Dermis blood vessel endothelial cell (primary cell): ENCODE data around the gene CLN3. TPM values are rescaled to one million over a fixed set of nuclear protein-coding genes. Genes with fewer than 3 reads are reported as not detected.
"Not testable (repeated sequence)": the region's sequence is repeated elsewhere in the genome, so short reads cannot be mapped to it uniquely, and the experiment has no call there.

ENCODE experiments used
- DNase-seq: peaks from one replicate; pipeline ENCODE4 v3.0.0; 2010
- total RNA-seq: library from RNA; depleted of rRNA; stranded (reverse); fragments of >200 nt; gene quantifications from 2 replicates; pipeline ENCODE4 v1.2.3, GENCODE V29; 2014

The CLN3 gene
- total RNA-seq, 1 donor from 2014 or later = 20.1 TPM

DNA sequence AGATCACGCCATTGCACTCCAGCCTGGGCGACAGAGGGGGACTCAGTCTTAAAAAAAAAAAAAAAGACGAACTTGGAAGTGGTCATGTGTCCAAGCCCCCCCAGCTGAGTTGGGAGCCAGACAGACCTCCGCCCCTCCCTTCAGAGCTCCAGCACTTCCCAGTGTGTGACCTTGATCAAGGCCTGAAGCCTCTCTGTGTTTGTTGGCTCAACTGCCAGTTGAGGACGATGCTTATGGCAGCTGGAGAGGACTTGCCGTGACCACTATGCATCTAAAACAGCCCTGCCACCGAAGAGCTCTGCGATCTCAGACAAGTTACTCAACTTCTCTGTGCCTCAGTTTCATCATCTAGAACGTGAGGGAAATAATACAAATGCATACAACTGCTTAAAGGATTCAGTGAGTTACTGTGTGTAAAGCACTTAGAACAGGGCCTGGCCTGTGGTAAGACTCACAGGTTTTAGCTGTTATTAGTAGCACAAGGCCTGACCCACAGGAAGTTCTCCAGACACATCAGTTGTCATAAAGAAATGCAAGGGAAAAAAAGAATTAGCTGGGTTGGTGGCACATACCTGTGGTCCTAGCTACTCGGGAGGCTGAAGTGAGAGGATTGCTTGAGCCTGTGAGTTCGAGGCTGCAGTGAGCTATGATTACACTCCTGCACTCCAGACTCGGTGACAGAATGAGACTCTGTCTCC lies 21.8 kb upstream of the CLN3 start:
- no peak for DNase-seq

DNA sequence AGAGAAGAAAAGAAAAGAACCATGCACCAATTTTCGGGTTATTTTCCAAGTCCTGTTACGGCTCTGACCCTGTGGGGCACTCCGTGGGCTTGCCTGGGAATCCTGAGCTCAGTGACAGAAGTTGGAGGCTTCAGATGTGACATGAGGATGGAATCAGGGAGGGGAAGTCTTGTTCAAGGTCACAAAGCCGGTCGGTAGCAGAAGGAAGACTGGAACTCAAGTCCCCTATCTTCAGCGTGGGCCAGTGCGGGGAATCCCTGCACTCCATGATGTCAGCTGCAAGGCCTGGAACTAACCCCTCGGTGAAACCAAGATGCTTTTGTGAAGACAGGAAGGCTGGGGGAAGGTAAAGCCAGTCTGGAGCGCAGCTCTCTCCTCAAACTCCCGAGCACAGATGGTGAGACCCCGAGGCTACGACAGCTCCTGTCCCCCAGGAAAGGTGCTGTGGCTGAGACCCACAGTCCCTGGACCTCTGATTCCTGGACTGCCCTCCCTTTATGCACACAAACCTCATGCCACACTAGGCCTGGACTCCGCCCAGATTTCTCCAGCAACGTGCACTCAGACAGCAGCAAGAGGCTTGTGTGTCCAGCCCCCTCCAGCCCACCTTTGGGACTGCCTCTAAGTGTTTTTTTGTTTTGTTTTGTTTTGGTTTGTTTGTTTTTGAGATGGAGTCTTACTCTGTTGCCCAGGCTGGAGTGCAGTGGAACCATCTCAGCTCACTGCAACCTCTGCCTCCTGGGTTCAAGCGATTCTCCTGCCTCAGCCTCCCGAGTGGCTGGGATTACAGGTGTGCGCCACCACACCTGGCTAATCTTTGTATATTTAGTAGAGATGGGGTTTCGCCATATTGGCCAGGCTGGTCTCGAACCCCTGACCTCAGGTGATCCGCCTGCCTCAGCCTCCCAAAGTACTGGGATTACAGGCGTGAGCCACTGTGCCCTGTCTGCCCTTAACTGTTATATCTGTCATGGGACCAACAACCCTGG lies 20.2 kb upstream of the CLN3 start:
- no peak for DNase-seq

DNA sequence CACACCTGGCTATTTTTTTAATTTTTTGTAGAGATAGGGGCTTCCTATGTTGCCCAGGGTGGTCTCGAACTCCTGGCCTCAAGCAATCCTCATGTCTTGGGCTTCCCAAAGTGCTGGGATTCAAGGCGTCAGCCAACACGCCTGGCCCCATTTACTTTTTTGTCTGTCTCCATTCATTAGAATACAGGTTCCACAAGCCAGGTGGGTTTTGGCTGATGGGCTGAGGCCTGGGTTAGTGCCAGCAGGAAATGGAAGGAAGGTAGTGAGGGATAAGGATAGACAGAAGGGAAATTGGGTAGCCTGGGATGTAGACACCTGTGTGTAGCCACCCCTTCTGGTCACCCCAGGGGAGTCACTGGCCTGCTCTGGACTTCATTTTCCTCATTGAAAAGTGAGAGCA lies 19.2 kb upstream of the CLN3 start:
- DNase-seq = no peak

DNA sequence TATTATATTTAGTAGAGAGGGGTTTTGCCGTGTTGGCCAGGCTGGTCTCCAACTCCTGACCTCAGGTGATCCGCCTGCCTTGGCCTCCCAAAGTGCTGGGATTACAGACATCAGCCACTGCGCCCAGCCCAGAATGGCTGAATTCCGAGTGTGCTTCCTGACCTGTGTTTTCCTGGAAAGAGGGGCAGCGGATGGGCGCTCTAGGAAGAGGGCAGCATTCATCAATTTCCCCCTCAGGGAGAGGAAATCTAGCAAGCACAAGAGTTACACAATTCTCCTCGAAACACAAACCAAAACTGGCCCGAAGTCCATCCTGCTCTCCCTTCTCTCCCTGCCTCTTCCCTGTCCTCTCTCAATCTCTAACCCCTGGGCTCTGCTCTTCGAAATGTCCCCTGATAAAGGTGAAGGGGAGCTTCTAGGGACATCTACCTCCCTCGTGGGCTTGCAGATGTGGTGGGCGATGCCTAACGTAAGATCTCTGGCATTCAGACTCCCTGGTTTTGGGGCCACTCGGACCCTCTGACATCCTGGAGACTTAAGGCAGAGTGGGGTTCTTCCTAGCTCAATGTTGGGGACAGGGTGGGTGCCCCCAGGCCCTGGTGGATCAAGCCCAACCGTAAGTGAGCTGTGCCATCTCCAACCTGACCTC lies 13.7 kb upstream of the CLN3 start:
- no peak for DNase-seq

DNA sequence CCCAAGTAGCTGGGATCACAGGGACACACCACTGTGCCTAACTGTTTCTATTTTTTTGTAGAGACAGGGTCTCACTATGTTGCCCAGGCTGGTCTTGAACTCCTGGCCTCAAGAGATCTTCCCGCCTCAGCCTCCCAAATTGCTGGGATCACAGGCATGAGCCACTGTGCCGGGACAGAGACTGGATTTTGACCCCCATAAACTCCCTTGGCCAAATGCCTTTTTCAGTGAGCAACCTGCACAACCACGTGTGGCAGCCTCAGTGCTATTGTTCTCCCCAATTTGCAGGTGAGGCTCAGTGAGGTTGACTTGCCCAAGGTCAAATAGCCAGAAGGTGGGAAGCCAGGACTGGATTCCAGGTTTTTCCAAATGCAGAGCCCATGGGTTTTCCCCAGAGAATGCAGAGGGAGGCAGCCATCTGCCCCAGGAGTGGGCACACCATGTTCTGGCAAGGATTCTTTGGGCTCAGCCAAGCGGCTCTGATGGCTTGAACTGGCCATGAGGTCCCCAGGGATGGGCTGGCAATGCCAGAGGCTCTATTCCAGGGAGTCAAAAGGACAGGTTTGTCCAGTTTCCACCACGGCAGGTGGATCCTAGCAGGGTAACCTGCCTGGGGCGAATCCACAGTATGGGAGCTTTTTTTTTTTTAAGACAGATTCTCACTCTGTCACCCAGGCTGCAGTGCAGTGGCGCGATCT lies 13.0 kb upstream of the CLN3 start:
- DNase-seq = no peak

DNA sequence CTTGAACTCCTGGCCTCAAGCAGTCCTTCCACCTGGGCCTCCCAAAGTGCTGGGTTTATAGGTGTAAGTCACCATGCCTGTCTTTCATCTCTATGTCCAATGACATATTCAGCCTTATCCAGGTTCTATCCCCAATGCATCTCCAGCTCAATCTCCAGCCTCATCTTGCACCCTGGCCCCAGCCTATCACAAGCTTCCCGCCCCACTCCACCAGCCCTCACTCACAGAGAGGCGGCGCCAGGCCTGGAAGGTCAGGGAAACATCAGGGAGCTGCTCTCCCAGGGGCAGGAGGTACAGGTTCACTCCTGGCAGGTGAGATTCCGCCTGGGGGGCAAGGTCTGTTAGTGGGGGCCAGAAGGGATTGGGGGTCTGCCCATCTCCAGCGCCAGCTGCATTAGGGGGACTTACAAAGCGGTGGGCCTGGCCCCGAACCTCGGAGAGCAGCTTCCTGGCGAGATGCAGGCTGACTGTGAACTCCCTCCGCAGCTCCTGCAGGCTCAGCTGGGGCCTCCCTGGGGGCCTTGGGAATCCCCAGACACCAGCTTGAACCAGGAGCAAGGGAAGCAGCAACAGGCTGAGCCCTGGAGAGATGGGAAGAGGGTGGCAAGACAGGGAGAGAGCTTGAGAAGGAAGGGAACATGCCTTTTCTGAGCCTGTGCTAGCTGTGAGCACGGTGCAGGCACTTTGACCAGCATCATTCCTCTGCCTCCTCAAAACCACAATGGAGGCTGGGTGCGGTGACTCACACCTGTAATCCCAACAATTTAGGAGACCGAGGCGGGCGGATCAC lies 11.8 kb upstream of the CLN3 start:
- DNase-seq = no peak

DNA sequence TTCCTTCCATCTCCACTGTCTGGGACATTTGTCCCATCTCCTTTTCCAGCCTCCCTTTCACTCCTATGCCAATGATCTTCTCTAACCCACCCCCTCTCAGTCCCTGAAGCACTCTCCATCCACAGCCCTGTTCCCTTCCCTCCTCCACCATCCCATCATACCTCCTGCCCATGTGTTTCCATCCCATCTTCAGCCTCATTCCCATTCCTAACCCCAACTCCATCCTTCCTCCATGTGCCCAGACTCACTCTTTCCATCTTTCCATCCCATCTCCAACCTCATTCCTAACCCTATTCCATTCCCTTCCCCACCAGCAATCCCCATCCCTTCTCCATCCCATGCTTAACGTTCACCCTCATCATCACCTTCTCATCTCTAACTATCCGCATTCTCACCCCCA lies 10.4 kb upstream of the CLN3 start:
- DNase-seq = no peak

DNA sequence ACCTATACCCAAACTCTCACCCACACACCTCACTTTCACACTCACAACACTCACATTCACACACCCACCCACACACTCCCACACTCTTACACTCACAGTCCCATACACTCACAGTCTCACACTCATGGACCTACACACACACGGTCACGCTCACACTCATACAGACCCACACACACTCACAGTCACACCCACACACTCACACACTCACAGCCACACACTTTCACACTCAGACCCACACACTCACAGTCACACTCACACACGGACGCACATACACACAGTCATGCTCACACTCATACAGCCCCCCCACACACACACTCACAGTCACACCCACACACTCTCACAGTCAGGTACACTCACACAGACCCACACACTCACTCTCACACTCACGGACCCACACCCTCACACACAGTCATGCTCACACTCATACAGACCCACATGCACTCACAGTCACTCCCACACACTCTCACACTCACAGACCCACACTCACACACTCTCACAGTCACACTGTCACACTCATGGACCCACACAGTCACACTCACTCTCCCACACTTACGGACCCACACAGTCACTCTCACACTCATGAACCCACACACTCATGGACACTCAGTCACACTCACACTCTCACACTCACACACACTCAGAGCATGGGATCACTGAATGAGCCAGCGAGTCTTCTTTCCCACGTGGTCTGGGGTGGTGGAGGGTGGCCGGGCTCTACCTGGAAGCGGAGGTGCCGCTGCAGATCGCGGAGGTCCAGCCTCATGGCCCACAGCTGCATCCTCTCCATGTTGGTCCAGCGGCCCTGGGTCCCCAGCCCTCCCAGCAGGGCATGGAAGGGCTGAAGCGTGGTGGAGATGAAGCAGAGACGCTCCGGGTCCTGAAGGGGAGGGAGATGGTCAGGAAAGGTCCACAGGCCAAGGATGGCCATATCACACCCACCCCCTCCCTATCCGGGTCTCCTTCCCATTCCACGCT lies 9.7 kb upstream of the CLN3 start:
- no peak for DNase-seq

DNA sequence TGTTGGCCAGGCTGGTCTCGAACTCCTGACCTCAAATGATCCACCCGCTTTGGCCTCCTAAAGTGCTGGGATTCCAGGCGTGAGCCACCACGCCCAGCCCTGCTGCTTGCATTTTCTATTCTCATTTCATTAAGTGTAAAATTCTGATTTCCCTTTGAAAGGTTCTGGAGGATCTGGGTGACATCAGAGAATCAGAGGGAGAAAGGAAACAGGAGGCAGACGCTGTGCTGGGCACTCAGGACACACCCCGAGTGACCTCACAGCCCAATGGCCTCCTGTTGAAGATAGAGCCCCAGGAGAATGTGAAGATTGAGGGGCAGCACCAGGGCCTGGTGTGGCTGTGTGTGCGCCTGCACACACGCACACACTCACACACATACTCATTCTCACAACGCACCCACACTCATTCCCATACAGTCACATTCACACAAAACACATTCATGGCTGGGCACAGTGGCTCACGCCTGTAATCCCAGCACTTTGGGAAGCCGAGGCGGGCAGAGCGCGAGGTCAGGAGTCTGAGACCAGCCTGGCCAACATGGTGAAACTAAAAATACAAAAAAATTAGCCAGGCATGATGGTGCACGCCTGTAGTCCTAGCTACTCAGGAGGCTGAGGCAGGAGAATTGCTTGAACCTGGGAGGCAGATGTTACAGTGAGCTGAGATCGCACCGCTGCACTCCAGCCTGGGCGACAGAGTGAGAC lies 8.8 kb upstream of the CLN3 start:
- DNase-seq = not testable (repeated sequence)

DNA sequence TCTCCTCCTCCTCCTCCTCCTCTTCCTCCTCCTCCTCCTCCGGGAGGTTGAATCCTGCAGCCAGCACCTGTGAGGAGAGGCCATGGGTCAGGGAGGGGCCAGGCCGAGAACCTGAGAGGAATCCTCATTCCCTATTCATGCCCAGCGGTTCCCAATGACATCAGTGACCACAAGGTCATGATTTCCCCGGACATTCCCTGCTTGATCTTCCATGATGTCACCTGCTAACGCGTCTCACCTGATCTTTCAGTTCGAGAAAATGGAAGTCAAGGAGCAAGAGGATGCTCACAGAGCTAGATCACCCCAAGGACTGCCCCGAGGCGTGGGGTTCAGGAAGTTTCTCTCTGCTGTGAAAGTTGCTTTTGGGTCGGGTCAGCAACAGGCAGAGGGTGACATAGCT lies 8.0 kb upstream of the CLN3 start:
- no peak for DNase-seq

DNA sequence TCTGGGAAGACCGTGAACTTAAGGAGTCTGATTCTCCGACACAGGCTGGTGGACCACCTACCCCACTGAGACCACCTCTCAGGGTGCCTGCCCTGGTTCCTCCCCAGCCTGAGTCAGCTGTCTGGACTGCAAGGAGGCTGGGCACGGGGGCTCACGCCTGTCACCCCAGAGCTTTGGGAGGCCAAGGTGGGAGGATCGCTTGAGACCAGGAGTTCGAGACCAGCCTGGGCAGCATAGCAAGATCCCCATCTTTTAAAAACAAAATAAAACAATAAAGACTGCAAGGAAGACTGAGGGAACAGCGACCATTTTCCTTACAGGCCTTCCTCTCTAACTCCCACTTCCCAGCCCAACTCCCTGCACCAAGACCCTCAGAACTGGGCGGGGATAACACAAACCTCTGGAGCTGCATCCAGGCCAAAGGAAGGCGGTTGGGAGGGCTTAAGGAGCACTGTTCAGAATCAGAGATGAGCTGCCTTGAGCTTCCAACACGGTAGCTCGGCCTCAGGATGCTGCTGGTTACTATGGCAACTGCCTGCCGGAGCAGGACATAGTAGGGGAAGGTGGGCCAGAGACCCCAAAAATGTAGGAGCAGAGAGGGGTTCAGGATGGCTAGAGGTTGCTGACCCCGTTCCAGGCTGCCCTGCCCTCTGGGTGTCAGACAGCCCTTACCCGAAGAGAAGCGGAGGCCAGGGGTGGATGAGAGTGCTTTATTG lies 7.0 kb upstream of the CLN3 start:
- DNase-seq = no peak

DNA sequence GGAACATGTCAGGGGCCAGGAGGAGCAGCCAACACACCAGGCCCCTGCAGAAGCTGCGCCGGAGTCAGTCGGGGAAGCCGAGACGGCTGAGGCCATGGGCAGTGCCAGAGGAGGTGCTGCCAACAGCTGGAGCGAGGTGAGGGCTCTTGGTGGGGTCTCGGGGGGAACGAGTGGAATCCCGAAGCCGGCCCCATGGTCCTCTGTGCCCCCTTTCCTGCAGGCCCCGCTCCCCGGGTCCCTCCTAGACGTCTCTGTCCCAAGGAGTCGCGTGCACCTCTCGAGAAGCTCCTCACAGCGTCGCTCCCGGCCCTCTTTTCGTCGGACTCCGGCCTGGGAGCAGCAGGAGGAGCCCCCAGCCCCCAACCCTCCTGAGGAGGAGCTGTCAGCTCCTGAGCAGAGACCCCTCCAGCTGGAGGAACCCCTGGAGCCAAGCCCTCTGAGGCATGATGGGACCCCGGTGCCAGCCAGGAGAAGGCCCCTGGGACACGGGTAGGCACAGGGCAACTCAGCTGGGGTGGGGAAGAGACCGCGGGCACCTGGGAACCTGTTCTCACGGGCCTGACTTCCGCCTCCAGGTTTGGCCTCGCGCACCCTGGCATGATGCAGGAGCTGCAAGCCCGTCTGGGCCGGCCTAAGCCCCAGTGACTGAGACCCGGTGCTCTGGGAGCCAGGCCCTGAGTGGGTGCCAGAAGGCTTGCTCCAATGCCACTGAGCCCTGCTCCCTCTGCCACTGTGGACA lies 6.2 kb upstream of the CLN3 start:
- no peak for DNase-seq

DNA sequence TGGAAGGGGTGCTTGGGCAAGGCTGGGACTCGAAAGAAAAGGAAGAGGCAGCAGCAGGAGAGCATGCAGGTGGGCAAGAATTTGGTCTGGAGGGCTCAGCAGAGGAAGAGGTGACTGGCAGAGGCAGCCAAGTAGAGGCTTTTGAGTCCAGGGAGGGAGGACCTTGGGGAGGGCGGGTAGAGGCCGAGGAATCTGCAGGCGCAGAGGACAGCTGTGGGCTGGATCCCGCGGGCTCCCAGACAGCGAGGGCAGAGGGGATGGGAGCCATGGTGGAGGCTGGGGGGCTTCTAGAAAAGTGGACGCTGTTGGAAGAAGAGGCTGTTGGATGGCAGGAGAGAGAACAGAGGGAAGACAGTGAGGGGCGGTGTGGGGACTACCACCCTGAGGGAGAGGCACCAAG lies 5.5 kb upstream of the CLN3 start:
- no peak for DNase-seq

DNA sequence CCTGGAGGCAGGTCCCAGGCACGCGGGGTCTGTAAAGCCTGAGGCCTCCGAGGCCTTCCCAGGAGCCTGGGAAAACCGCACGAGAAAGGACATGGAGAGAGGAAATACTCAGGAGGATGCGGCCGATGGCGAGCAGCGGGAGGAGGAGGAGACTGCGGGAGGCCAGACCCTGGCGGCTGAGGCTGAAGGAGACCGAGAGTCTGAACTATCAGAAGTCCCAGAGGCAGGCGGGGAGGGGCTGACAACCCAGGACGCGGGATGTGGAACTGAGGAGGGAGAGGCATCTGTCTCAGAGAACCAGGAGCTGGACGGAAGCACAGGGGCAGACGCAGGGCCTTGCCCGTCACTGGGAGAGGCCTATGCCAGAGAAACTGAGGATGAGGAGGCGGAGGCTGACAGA lies 5.0 kb upstream of the CLN3 start:
- DNase-seq = no peak

DNA sequence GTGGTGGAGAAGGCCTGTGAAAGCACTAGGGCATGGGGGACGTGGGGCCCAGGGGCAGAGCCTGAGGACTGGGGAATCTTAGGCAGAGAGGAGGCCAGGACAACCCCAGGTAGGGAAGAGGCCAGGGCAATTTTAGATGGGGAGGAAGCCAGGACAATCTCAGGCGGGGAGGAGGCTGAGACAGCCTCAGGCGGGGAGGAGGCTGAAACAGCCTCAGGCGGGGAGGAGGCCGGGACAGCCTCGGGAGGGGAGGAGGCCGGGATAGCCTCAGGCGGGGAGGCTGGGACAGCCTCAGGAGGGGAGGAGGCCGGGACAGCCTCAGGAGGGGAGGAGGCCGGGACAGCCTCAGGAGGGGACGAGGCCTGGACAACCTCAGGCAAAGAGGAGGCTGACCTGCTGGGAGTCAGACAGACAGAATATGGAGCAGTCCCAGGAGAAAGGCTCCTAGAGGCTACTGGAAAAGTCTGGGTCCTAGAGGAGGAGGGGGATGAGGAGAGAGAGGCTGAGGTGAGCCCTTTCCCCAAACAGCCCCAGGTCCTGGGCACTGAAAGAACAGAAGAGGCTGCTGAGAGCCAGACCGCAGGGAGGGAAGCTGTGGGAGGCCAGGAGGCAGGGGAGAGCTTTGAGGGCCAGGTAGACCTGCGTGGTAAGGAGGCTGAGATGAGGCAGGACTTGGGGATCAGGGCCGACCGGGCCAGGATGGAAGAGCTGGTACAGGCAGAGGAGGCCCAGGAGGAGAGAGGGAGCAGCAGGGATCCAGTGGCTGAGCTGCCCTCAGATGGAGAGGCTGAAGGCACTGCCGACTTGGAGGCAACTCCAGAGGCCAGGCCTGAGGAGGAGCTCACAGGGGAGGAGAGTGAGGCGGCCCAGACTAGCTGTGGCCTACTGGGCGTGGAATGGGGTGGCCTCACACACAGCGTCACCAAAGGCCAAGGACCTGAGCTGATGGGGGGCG lies 4.2 kb upstream of the CLN3 start:
- no peak for DNase-seq

DNA sequence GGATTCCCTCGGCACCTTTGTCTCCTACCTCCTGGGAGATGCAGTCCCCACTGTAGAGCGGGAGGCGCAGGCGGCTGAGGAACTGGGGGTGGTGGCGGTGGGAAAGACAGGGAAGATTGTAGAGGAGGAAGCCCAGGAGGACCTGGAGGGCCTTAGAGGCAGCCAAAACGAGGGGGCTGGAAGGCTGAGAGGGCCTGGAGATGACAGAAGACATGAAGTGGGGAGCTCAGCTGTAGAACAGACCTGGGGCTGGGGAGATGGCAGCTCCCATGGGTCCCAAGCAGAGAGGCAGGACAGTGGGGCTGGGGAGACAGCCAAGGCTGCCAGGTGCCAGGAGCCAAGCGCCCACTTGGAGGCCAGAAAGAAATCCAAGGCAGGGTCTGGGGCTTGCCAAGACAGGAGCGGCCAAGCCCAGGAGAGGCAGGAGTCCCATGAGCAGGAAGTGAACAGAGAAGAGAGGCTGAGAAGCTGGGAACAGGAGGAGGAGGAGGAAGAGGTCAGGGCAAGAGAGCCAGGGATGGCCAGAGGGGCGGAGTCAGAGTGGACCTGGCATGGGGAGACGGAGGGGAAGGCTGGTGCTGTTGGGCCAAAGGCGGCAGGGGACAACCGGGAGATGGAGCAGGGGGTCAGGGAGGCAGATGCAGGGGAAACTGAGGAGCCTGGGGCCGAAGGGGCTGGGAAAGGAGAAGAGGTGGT lies 3.4 kb upstream of the CLN3 start:
- no peak for DNase-seq
